ENCODE results near the gene ARHGEF19. TPM values are rescaled to one million over a fixed set of nuclear protein-coding genes. Genes with fewer than 3 reads are reported as not detected.

The ARHGEF19 gene
- total RNA-seq, 4 donors from 2014 or later = 15.8 to 27.1 (median 20.6) TPM

GRCh38 chr1:16256478-16256877, 44.0 kb upstream of the ARHGEF19 start:
- peaks cover 9 to 56% (median 12%) of the 10 kb centered on the region in 3 donors for H3K36me3 ChIP-seq
- H3K27me3 ChIP-seq = no peaks in the 10 kb centered on the region
- H3K27ac ChIP-seq = no peak overlapping the region
- H3K9me3 ChIP-seq = no peaks in the 10 kb centered on the region
- H3K4me3 ChIP-seq = no peak overlapping the region
- intact Hi-C loops (cut with DNase I) = loop anchor here (10.0 kb wide), 1 partner anchor 98 kb away; the partner anchor contains the start of gene FBXO42
- no peak for TF ChIP-seq CTCF (IDR thresholded peaks at IDR 0.05)
- no peak for TF ChIP-seq POLR2A (IDR thresholded peaks at IDR 0.05)
- peaks cover 0 to 37% (median 3%) of the 10 kb centered on the region in 3 donors for H3K4me1 ChIP-seq
- no peak for DNase-seq
- 80 to 83% methylated on average over 4 of the region's 4 CpGs for WGBS, 2 donors

GRCh38 chr1:16254263-16254928, 41.9 kb upstream of the ARHGEF19 start:
- H3K27me3 ChIP-seq = no peaks in the 10 kb centered on the region
- no peak for DNase-seq
- WGBS, 2 donors = 61 to 69% methylated on average over 4 of the region's 4 CpGs
- peak overlapping the region in 3 of 4 donors; percentile 19 to 91 (median 86) for H3K27ac ChIP-seq
- H3K9me3 ChIP-seq = no peaks in the 10 kb centered on the region
- intact Hi-C loops (cut with DNase I) = loop anchor here (10.0 kb wide), 1 partner anchor 100 kb away; the partner anchor contains the start of gene FBXO42
- peaks cover 9 to 68% (median 18%) of the 10 kb centered on the region in 3 donors for H3K36me3 ChIP-seq
- H3K4me1 ChIP-seq = peaks cover 2 to 47% (median 21%) of the 10 kb centered on the region in 3 donors
- no peak overlapping the region for H3K4me3 ChIP-seq
- TF ChIP-seq CTCF (IDR thresholded peaks at IDR 0.05) (no peak), POLR2A (IDR thresholded peaks at IDR 0.05) (no peak)

- 72 to 78% methylated on average over 5 of the region's 5 CpGs for WGBS, 2 donors
- Histone ChIP-seq H3K27me3 (no peaks in the 10 kb centered on the region), H3K4me1 (peaks cover 11 to 57% (median 30%) of the 10 kb centered on the region in 3 donors), H3K27ac (peak overlapping the region; percentile 22 to 91 (median 58)), H3K36me3 (peaks cover 9 to 63% (median 18%) of the 10 kb centered on the region in 3 donors), H3K9me3 (no peaks in the 10 kb centered on the region), H3K4me3 (no peak overlapping the region)
- no peak for TF ChIP-seq POLR2A (IDR thresholded peaks at IDR 0.05)
- no peak for TF ChIP-seq CTCF (IDR thresholded peaks at IDR 0.05)
- intact Hi-C loops (cut with DNase I) = loop anchor here (10.0 kb wide), 1 partner anchor 101 kb away; the partner anchor contains the start of gene FBXO42
- no peak for DNase-seq
Measured at GRCh38 chr1:16253332-16253922, 41.0 kb upstream of the ARHGEF19 start.

- Histone ChIP-seq H3K4me3 (no peak overlapping the region), H3K27ac (peak overlapping the region in 3 of 4 donors; percentile 29 to 91 (median 86)), H3K4me1 (peaks cover 17 to 62% (median 35%) of the 10 kb centered on the region in 3 donors), H3K36me3 (peaks cover 9 to 63% (median 18%) of the 10 kb centered on the region in 3 donors), H3K9me3 (no peaks in the 10 kb centered on the region), H3K27me3 (no peaks in the 10 kb centered on the region)
- DNase-seq = no peak
- TF ChIP-seq CTCF (IDR thresholded peaks at IDR 0.05) (no peak), POLR2A (IDR thresholded peaks at IDR 0.05) (no peak)
- WGBS, 2 donors = 82 to 87% methylated on average over 2 of the region's 2 CpGs
- intact Hi-C loops (cut with DNase I) = loop anchor here (10.0 kb wide), 1 partner anchor 102 kb away; the partner anchor contains the start of gene FBXO42
Measured at GRCh38 chr1:16252912-16253311, 40.5 kb upstream of the ARHGEF19 start.

GRCh38 chr1:16251381-16251780, 38.9 kb upstream of the ARHGEF19 start:
- no peak for TF ChIP-seq POLR2A (IDR thresholded peaks at IDR 0.05)
- TF ChIP-seq CTCF (IDR thresholded peaks at IDR 0.05) = no peak
- Histone ChIP-seq H3K9me3 (no peaks in the 10 kb centered on the region), H3K36me3 (peaks cover 15 to 71% (median 18%) of the 10 kb centered on the region in 3 donors), H3K27me3 (no peaks in the 10 kb centered on the region), H3K27ac (peak overlapping the region; percentile 69 to 95 (median 88)), H3K4me3 (no peak overlapping the region), H3K4me1 (peaks cover 21 to 78% (median 51%) of the 10 kb centered on the region in 3 donors)
- no peak for DNase-seq
- intact Hi-C loops (cut with DNase I) = loop anchor here (10.0 kb wide), 1 partner anchor 103 kb away; the partner anchor contains the start of gene FBXO42
- 94% methylated on average over 9 of the region's 10 CpGs; no CpG with 5 or more reads in 1 of the 2 donors for WGBS, 2 donors
